Ovary (tissue), 9 donors: ENCODE measurements around the gene AP5S1. TPM values are rescaled to one million over a fixed set of nuclear protein-coding genes. Genes with fewer than 3 reads are reported as not detected.

Source experiments
- DNase-seq, 5 donors: peaks; one replicate each; pipeline ENCODE4 v3.0.0-alpha.2; 2019 to 2020
- H3K27ac ChIP-seq, 2 donors: fragments of 200-600 bp; one replicate each; pipeline versions ENCODE4 v1.5.1 to v1.8.0; 2019 to 2022
- H3K27me3 ChIP-seq: fragments of 200-600 bp; one replicate; pipeline ENCODE4 v1.8.0; 2022
- H3K36me3 ChIP-seq: fragments of 200-600 bp; sonication (generic); one replicate; pipeline ENCODE4 v1.5.1; 2019
- H3K4me1 ChIP-seq: one replicate; pipeline ENCODE4 v1.8.1; 2013; ENCODE audit warnings: mild to moderate bottlenecking, moderate library complexity; ENCODE audit not compliant: insufficient read depth
- H3K4me3 ChIP-seq: fragments of 200-600 bp; sonication (generic); one replicate; pipeline ENCODE4 v1.5.1; 2017
- H3K9me3 ChIP-seq, 2 donors: fragments of 200-600 bp in 1 of 2; sonication (generic) in 1 of 2; one replicate each; pipeline versions ENCODE4 v1.5.1 to v1.8.1; 2013 to 2019; ENCODE audit warnings: mild to moderate bottlenecking in 1 of 2, moderate library complexity in 1 of 2
- CTCF ChIP-seq, 3 donors: fragments of 450-650 bp in 2 of 3; fragments of 200-600 bp in 1 of 3; IDR thresholded peaks; one replicate each; pipeline versions ENCODE4 v1.5.1 to v1.8.0; 2016 to 2022; ENCODE audit warnings: antibody characterized with exemption in 3 of 3, mild to moderate bottlenecking in 1 of 3
- EP300 ChIP-seq: sonication (generic); formaldehyde crosslinking; IDR thresholded peaks from one replicate; pipeline ENCODE4 v1.6.1; 2017; ENCODE audit warnings: antibody characterized with exemption
- POLR2A ChIP-seq: fragments of 450-650 bp; IDR thresholded peaks from one replicate; pipeline ENCODE4 v1.6.1; 2017; ENCODE audit warnings: antibody characterized with exemption, mild to moderate bottlenecking, moderate library complexity
- WGBS, 3 donors: extraction: QIAGEN DNeasy Blood & Tissue Kit in 1 of 3; methylation state at CpG; one replicate each; pipeline versions ENCODE4 v1.1.5 to v1.1.7; 2013 to 2017; 5-methylcytosine and 5-hydroxymethylcytosine counted together
- intact Hi-C, 4 donors: fragments of 100-400 bp; cut with DNase I; formaldehyde crosslinking; loops; one replicate each; pipeline versions ENCODE4 v1.11.0 to v1.15.1; 2022 to 2023
- polyA plus RNA-seq, 2 donors: library from polyadenylated mRNA; stranded (reverse); fragments of 200-250 nt in 1 of 2; fragments of 350-450 nt in 1 of 2; fragmentation: Illumina TruSeq in 1 of 2; extraction: RNeasy Lipid Tissue Mini Kit (QIAGEN cat#74804) in 1 of 2; gene quantifications; one replicate each; pipeline ENCODE4 v1.2.3, GENCODE V29; 2013 to 2014
- total RNA-seq, 7 donors: library from RNA; depleted of rRNA in 2 of 7; stranded (reverse); fragments of >200 nt in 2 of 7; fragmentation: NEBNext Ultra II Directional in 3 of 7; extraction: Animal tissue kit (Norgen Biotek cat#: 25700) in 3 of 7; gene quantifications; one replicate each; pipeline versions ENCODE4 v1.1.0 to v1.2.4, GENCODE V29; 2016 to 2023
- donor health status: DM: no; HTN: no; CAD: no; lungs with moderate emphysema.
- donor health status: DM: no; HTN: no; CAD: no.
- donor health status: Bipolar disorder and iron deficiency.
- donor health status: DM: yes; HTN: yes; CAD: no.
- donor health status: DM: no; HTN: no; CAD: no.
- donor health status: DM: yes; HTN: yes; CAD: no.

Gene AP5S1
- total and polyA plus RNA-seq, 9 donors: 2.9 to 15.3 (median 10.4) TPM

GRCh38 chr20:3812259-3812681 lies 8.1 kb upstream of the AP5S1 start:
- intact Hi-C loops: no loop called here
- H3K27me3 ChIP-seq: no peaks in the 10 kb centered on the region
- H3K4me3 ChIP-seq: no peak overlapping the region
- H3K27ac ChIP-seq: peak overlapping the region; percentile 43 to 95
- no peaks in the 10 kb centered on the region for H3K36me3 ChIP-seq
- H3K4me1 ChIP-seq: peaks cover 14% of the 10 kb centered on the region
- TF ChIP-seq POLR2A (no peak), EP300 (no peak), CTCF (IDR thresholded peaks at IDR 0.05) (no peak)
- no peaks in the 10 kb centered on the region for H3K9me3 ChIP-seq
- WGBS, 3 donors: 92 to 94% (median 93%) methylated on average over 9 of the region's 9 CpGs
- DNase-seq: no peak

- no peaks in the 10 kb centered on the region for H3K27me3 ChIP-seq
- no peak for TF ChIP-seq EP300
- no peak for TF ChIP-seq CTCF (IDR thresholded peaks at IDR 0.05)
- TF ChIP-seq POLR2A: no peak
- no peak for DNase-seq
- no peak overlapping the region for H3K4me3 ChIP-seq
- no peaks in the 10 kb centered on the region for H3K9me3 ChIP-seq
- H3K27ac ChIP-seq: peak overlapping the region in 1 of 2 donors; percentile 50
- 51 to 59% (median 53%) methylated on average over 8 of the region's 8 CpGs for WGBS, 3 donors
- intact Hi-C loops: no loop called here
- H3K4me1 ChIP-seq: peaks cover 9% of the 10 kb centered on the region
- no peaks in the 10 kb centered on the region for H3K36me3 ChIP-seq
These were observed 7.1 kb upstream of the AP5S1 start for GRCh38 chr20:3812975-3813847.

- no peak for TF ChIP-seq EP300
- no peak for TF ChIP-seq POLR2A
- no peak for TF ChIP-seq CTCF (IDR thresholded peaks at IDR 0.05)
- H3K9me3 ChIP-seq: no peaks in the 10 kb centered on the region
- 87 to 91% (median 87%) methylated on average over 12 of the region's 12 CpGs for WGBS, 3 donors
- no peak overlapping the region for H3K27ac ChIP-seq
- H3K4me3 ChIP-seq: no peak overlapping the region
- DNase-seq: no peak
- no peaks in the 10 kb centered on the region for H3K36me3 ChIP-seq
- intact Hi-C loops: no loop called here
- no peaks in the 10 kb centered on the region for H3K27me3 ChIP-seq
- H3K4me1 ChIP-seq: peaks cover 11% of the 10 kb centered on the region
These were observed 6.3 kb upstream of the AP5S1 start for GRCh38 chr20:3813848-3814581.

- Histone ChIP-seq H3K4me1 (peaks cover 11% of the 10 kb centered on the region), H3K27ac (no peak overlapping the region), H3K9me3 (no peaks in the 10 kb centered on the region), H3K36me3 (no peaks in the 10 kb centered on the region), H3K4me3 (no peak overlapping the region), H3K27me3 (no peaks in the 10 kb centered on the region)
- 82 to 87% (median 85%) methylated on average over 7 of the region's 7 CpGs for WGBS, 3 donors
- no peak for DNase-seq
- intact Hi-C loops: no loop called here
- TF ChIP-seq EP300: no peak
- TF ChIP-seq POLR2A: no peak
- no peak for TF ChIP-seq CTCF (IDR thresholded peaks at IDR 0.05)
These were observed 5.3 kb upstream of the AP5S1 start for GRCh38 chr20:3814928-3815495.
